Upper lobe of right lung (tissue), 1 donor: ENCODE measurements around the gene TMEM272. TPM values are rescaled to one million over a fixed set of nuclear protein-coding genes. Genes with fewer than 3 reads are reported as not detected.

Experiments
- ATAC-seq: fragments of 200-7000 bp; cut with Tn5 transposase; one replicate; pipeline ENCODE4 v1.9.1; 2020; ENCODE audit warnings: mild to moderate bottlenecking, moderate library complexity
- DNase-seq: peaks from one replicate; pipeline ENCODE4 v3.0.0-alpha.2; 2020
- H3K27ac ChIP-seq: fragments of 200-600 bp; one replicate; pipeline ENCODE4 v1.8.0; 2022
- H3K27me3 ChIP-seq: fragments of 200-600 bp; one replicate; pipeline ENCODE4 v1.8.0; 2022; ENCODE audit warnings: mild to moderate bottlenecking
- H3K36me3 ChIP-seq: fragments of 200-600 bp; one replicate; pipeline ENCODE4 v1.8.0; 2022
- H3K4me1 ChIP-seq: fragments of 200-600 bp; one replicate; pipeline ENCODE4 v1.8.0; 2022
- H3K4me3 ChIP-seq: fragments of 200-600 bp; one replicate; pipeline ENCODE4 v1.8.0; 2022; ENCODE audit warnings: mild to moderate bottlenecking
- H3K9me3 ChIP-seq: fragments of 200-600 bp; one replicate; pipeline ENCODE4 v1.8.0; 2022
- CTCF ChIP-seq: fragments of 200-600 bp; IDR thresholded peaks from one replicate; pipeline ENCODE4 v1.8.0; 2022; ENCODE audit warnings: antibody characterized with exemption
- intact Hi-C: fragments of 100-400 bp; cut with DNase I; formaldehyde crosslinking; loops from one replicate; pipeline ENCODE4 v1.11.0; 2022
- total RNA-seq: library from RNA; stranded (reverse); fragmentation: NEBNext Ultra II Directional; extraction: Animal tissue kit (Norgen Biotek cat#: 25700); gene quantifications from one replicate; pipeline ENCODE4 v1.2.1, GENCODE V29; 2021
- donor health status: DM: no; HTN: yes; CAD: no; lungs with severe emphysema.

Gene TMEM272
- total RNA-seq, 1 donor from 2014 or later, result not detected

GRCh38 chr13:51834581-51835171, 10.3 kb downstream of the TMEM272 start:
- Histone ChIP-seq H3K27me3 (no peaks in the 10 kb centered on the region), H3K4me1 (no peaks in the 10 kb centered on the region), H3K27ac (no peak overlapping the region), H3K36me3 (no peaks in the 10 kb centered on the region), H3K4me3 (no peak overlapping the region), H3K9me3 (no peaks in the 10 kb centered on the region)
- no peak for TF ChIP-seq CTCF
- DNase-seq (no peak), ATAC-seq (no peak)
- intact Hi-C loops, result no loop called here

- Histone ChIP-seq H3K4me3 (no peak overlapping the region), H3K27ac (no peak overlapping the region), H3K36me3 (no peaks in the 10 kb centered on the region), H3K27me3 (no peaks in the 10 kb centered on the region), H3K9me3 (no peaks in the 10 kb centered on the region), H3K4me1 (no peaks in the 10 kb centered on the region)
- DNase-seq, result no peak
- TF ChIP-seq CTCF, result no peak
- intact Hi-C loops, result no loop called here
- ATAC-seq, result no peak
These were observed 11.0 kb downstream of the TMEM272 start for GRCh38 chr13:51833980-51834379.

- DNase-seq (no peak), ATAC-seq (peak; percentile 89)
- Histone ChIP-seq H3K9me3 (no peaks in the 10 kb centered on the region), H3K4me1 (no peaks in the 10 kb centered on the region), H3K36me3 (no peaks in the 10 kb centered on the region), H3K27ac (no peak overlapping the region), H3K4me3 (no peak overlapping the region), H3K27me3 (no peaks in the 10 kb centered on the region)
- TF ChIP-seq CTCF, result peak; percentile 39
- intact Hi-C loops, result no loop called here
These were observed 12.4 kb downstream of the TMEM272 start for GRCh38 chr13:51832471-51833152.

- H3K27me3 ChIP-seq, result no peaks in the 10 kb centered on the region
- ATAC-seq (no peak), DNase-seq (no peak)
- no peaks in the 10 kb centered on the region for H3K36me3 ChIP-seq
- no peak overlapping the region for H3K27ac ChIP-seq
- H3K9me3 ChIP-seq, result no peaks in the 10 kb centered on the region
- H3K4me1 ChIP-seq, result peaks cover 3% of the 10 kb centered on the region
- intact Hi-C loops, result no loop called here
- no peak for TF ChIP-seq CTCF
- H3K4me3 ChIP-seq, result no peak overlapping the region
These were observed 13.5 kb downstream of the TMEM272 start for GRCh38 chr13:51831519-51831918.

GRCh38 chr13:51829568-51829899, 15.4 kb downstream of the TMEM272 start:
- intact Hi-C loops, result no loop called here
- no peak for TF ChIP-seq CTCF
- no peak for ATAC-seq
- no peak overlapping the region for H3K4me3 ChIP-seq
- H3K36me3 ChIP-seq, result no peaks in the 10 kb centered on the region
- no peak for DNase-seq
- H3K9me3 ChIP-seq, result no peaks in the 10 kb centered on the region
- no peak overlapping the region for H3K27ac ChIP-seq
- H3K4me1 ChIP-seq, result peaks cover 18% of the 10 kb centered on the region
- H3K27me3 ChIP-seq, result no peaks in the 10 kb centered on the region
